CD8-positive, alpha-beta memory T cell (primary cell): ENCODE results near the gene NUTF2. TPM values are rescaled to one million over a fixed set of nuclear protein-coding genes. Genes with fewer than 3 reads are reported as not detected.

ENCODE experiments used
- CTCF ChIA-PET: fragments of 350-600 bp; sonication (Branson Sonifier 250); formaldehyde crosslinking; loops from one replicate; lab custom pipeline; 2021; ENCODE audit warnings: antibody characterized with exemption; lab: Charles Lee
- POLR2A ChIA-PET: fragments of 350-600 bp; sonication (Branson Sonifier 250); formaldehyde crosslinking; loops from one replicate; lab custom pipeline; 2021; ENCODE audit warnings: antibody characterized with exemption; lab: Charles Lee
- DNase-seq, 5 donors: peaks; one replicate each; pipeline versions ENCODE4 v3.0.0 to v3.0.0-alpha.2; 2020 to 2022; ENCODE audit warnings: mixed read lengths in 1 of 5
- H3K27ac ChIP-seq: one replicate; pipeline ENCODE4 v1.7.0; 2013; ENCODE audit warnings: low read depth, mild to moderate bottlenecking, low read length, moderate library complexity
- H3K27me3 ChIP-seq: 2 replicates; pipeline ENCODE4 v1.7.0; 2013; ENCODE audit warnings: low read length, mild to moderate bottlenecking; ENCODE audit not compliant: insufficient read depth, poor library complexity, severe bottlenecking
- H3K36me3 ChIP-seq: 2 replicates; pipeline ENCODE4 v1.7.0; 2013; ENCODE audit warnings: mild to moderate bottlenecking, low read length, moderate library complexity; ENCODE audit not compliant: insufficient read depth
- H3K4me1 ChIP-seq: 2 replicates; pipeline ENCODE4 v1.7.0; 2013; ENCODE audit warnings: mild to moderate bottlenecking, low read length, moderate library complexity; ENCODE audit not compliant: insufficient read depth
- H3K4me3 ChIP-seq: 2 replicates; pipeline ENCODE4 v1.7.0; 2013; ENCODE audit warnings: mild to moderate bottlenecking, low read length
- H3K9me3 ChIP-seq: 2 replicates; pipeline ENCODE4 v1.7.0; 2013; ENCODE audit warnings: mild to moderate bottlenecking, low read length
- H3K27ac Mint-ChIP-seq, 8 donors: one replicate each; pipeline ENCODE4 v1.8.0; 2020 to 2021; ENCODE audit warnings: mixed read lengths in 8 of 8, mild to moderate bottlenecking in 6 of 8, inconsistent platforms in 3 of 8, moderate library complexity in 3 of 8
- H3K27me3 Mint-ChIP-seq, 2 donors: one replicate each; pipeline ENCODE4 v1.8.0; 2020 to 2021; ENCODE audit warnings: mixed read lengths in 2 of 2, mild to moderate bottlenecking in 1 of 2, moderate library complexity in 1 of 2
- H3K36me3 Mint-ChIP-seq, 3 donors: one replicate each; pipeline ENCODE4 v1.8.0; 2020 to 2021; ENCODE audit warnings: mixed read lengths in 3 of 3, inconsistent platforms in 1 of 3, mild to moderate bottlenecking in 1 of 3
- H3K4me1 Mint-ChIP-seq, 3 donors: one replicate each; pipeline ENCODE4 v1.8.0; 2020 to 2021; ENCODE audit warnings: mixed read lengths in 3 of 3, inconsistent platforms in 1 of 3, mild to moderate bottlenecking in 1 of 3
- H3K4me3 Mint-ChIP-seq, 7 donors: one replicate each; pipeline ENCODE4 v1.8.0; 2020 to 2021; ENCODE audit warnings: mixed read lengths in 7 of 7, mild to moderate bottlenecking in 6 of 7, moderate library complexity in 4 of 7, inconsistent platforms in 2 of 7
- H3K9me3 Mint-ChIP-seq, 5 donors: one replicate each; pipeline ENCODE4 v1.8.0; 2020 to 2022; ENCODE audit warnings: mixed read lengths in 5 of 5, mild to moderate bottlenecking in 3 of 5, moderate library complexity in 2 of 5, inconsistent platforms in 1 of 5
- polyA plus RNA-seq: library from polyadenylated mRNA; unstranded; fragments of 300-500 nt; fragmentation: Illumina TruSeq; gene quantifications from one replicate; pipeline ENCODE4 v1.2.3, GENCODE V29; 2021
- total RNA-seq, 2 experiments: library from RNA; stranded (reverse); gene quantifications; one replicate each; pipeline ENCODE4 v1.2.3, GENCODE V29; 2021

The NUTF2 gene
- total and polyA plus RNA-seq, 3 experiments from 2014 or later: 129 to 181 (median 181) TPM

DNA sequence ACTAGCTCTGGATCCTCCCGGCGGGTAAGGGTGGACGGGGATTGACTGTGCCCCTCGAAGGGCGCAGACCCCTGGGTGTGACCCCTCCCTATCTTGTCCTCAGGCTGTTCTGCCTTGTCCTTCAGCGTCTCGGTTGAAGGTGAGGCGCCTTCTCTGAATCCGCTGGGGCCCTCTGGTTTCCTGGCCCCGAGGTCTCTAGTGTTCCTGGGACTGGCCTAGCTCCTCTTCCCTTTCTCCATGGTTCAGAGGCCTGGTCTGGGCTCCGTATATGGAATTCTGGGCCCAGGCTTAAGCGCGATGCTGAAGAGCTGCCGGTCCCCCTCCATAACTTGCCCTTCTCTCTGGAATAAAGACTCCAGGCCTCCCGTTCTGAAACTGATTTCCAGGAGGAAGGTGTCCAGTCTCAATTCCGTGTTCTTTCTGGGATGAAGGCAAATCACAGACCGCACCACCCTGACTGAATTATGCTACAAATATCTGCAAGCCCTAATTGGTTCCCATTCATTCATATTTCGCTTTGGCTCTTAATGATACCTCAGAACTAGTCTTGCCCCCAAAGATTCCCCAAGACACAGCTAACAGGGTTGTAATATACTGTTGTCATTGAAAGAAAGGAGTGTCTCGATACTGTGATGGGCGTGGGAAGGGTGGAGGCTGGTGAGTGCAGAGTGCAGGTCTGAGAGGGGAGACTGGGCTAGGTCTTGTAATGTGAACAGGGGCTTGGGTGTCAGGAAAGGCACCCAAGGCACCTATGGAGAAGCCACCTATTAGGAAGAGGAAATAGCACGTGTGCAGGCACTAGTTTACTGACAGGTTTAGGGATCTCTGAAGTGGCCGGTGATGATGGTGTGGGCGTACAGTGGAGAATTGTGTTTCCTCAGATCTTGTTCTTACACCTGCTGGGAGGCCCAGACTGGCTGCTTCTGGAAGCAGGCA is 27.0 kb downstream of the NUTF2 start:
- peak overlapping the region; percentile 85 to 96 (median 92) for H3K27ac Mint-ChIP-seq
- CTCF ChIA-PET: interaction anchor here (0.6 to 2.9 kb wide), 9 partner anchors 10 to 62 kb away, joined by 3 to 15 read pairs (median 3); partner anchors contain the start of gene NRN1L
- H3K4me1 Mint-ChIP-seq: peaks cover 33 to 42% (median 39%) of the 10 kb centered on the region in 3 donors
- Histone ChIP-seq H3K9me3 (no peaks in the 10 kb centered on the region), H3K4me1 (peaks cover 35% of the 10 kb centered on the region), H3K4me3 (peak overlapping the region; percentile 79), H3K27ac (peak overlapping the region; percentile 91), H3K27me3 (no peaks in the 10 kb centered on the region), H3K36me3 (peaks cover 26% of the 10 kb centered on the region)
- H3K4me3 Mint-ChIP-seq: peak overlapping the region; percentile 91 to 96 (median 93)
- no peaks in the 10 kb centered on the region for H3K27me3 Mint-ChIP-seq
- peaks cover 0 to 65% (median 7%) of the 10 kb centered on the region in 3 donors for H3K36me3 Mint-ChIP-seq
- no peaks in the 10 kb centered on the region for H3K9me3 Mint-ChIP-seq
- no peak for DNase-seq
- POLR2A ChIA-PET: interaction anchor here (0.6 to 1.4 kb wide), 7 partner anchors 30 to 354 kb away, joined by 3 to 8 read pairs (median 4); partner anchors contain the start of genes PSMB10, RANBP10 and TSNAXIP1

DNA sequence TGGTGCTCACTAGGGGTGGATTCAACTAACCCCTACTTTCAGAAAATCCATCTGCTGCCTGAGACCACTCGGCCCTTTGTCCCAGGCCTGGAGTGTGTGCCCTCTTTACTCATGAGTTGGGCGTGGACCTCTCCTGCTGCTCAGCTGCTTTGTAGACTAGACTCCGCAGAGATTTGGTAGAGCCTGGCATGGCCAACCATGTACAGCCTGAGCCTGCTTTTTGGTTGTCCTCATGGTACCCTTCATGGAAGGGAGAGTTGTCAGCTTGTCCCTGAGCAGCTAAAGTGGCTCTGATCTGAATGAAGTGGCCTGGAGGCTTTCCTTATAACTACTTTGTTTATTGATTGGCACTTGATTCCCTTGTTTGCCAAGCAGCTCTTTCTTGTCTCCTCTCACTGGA is 27.6 kb downstream of the NUTF2 start:
- Mint-ChIP-seq H3K4me1 (peaks cover 33 to 42% (median 39%) of the 10 kb centered on the region in 3 donors), H3K4me3 (peak overlapping the region; percentile 91 to 96 (median 93)), H3K27me3 (no peaks in the 10 kb centered on the region), H3K9me3 (no peaks in the 10 kb centered on the region), H3K27ac (peak overlapping the region in 7 of 8 donors; percentile 69 to 96 (median 93)), H3K36me3 (peaks cover 0 to 69% (median 7%) of the 10 kb centered on the region in 3 donors)
- ChIA-PET POLR2A (interaction anchor here (0.6 to 1.4 kb wide), 5 partner anchors 58 to 354 kb away, joined by 3 to 8 read pairs (median 3); partner anchors contain the start of genes RANBP10 and TSNAXIP1), CTCF (interaction anchor here (1.9 to 2.9 kb wide), 2 partner anchors 9 to 58 kb away, joined by 5 to 15 read pairs; partner anchors contain the start of gene NRN1L)
- no peak for DNase-seq
- H3K9me3 ChIP-seq: no peaks in the 10 kb centered on the region
- peak overlapping the region; percentile 79 for H3K4me3 ChIP-seq
- peaks cover 32% of the 10 kb centered on the region for H3K36me3 ChIP-seq
- no peaks in the 10 kb centered on the region for H3K27me3 ChIP-seq
- H3K4me1 ChIP-seq: peaks cover 35% of the 10 kb centered on the region
- no peak overlapping the region for H3K27ac ChIP-seq

DNA sequence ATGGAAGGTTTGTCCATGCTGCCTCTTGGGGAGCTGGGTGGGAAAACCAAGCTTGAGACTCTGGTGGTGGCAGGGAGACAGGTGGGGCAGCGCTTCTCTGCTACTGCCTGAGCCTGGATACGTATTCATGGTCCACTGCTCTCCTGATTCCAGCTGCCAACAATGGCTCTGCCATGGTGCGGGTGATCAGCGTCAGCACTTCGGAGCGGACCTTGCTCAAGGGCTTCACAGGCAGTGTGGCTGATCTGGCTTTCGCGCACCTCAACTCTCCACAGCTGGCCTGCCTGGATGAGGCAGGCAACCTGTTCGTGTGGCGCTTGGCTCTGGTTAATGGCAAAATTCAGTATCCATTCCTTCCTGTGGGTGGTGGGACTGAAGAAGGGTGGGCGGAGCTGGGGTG is 30.3 kb downstream of the NUTF2 start:
- H3K27me3 ChIP-seq: no peaks in the 10 kb centered on the region
- no peak overlapping the region for H3K27ac ChIP-seq
- H3K4me3 ChIP-seq: no peak overlapping the region
- DNase-seq: no peak
- Mint-ChIP-seq H3K4me3 (no peak overlapping the region), H3K27ac (peak overlapping the region in 1 of 8 donors; percentile 17), H3K4me1 (peaks cover 33 to 41% (median 37%) of the 10 kb centered on the region in 3 donors), H3K27me3 (no peaks in the 10 kb centered on the region), H3K9me3 (no peaks in the 10 kb centered on the region), H3K36me3 (peaks cover 0 to 81% (median 0%) of the 10 kb centered on the region in 3 donors)
- peaks cover 59% of the 10 kb centered on the region for H3K36me3 ChIP-seq
- ChIA-PET POLR2A (no interaction called here), CTCF (interaction anchor here (1.1 kb wide), 1 partner anchor 60 kb away, joined by 3 read pairs; no protein-coding TSS in a partner anchor)
- H3K4me1 ChIP-seq: peaks cover 35% of the 10 kb centered on the region
- H3K9me3 ChIP-seq: no peaks in the 10 kb centered on the region

DNA sequence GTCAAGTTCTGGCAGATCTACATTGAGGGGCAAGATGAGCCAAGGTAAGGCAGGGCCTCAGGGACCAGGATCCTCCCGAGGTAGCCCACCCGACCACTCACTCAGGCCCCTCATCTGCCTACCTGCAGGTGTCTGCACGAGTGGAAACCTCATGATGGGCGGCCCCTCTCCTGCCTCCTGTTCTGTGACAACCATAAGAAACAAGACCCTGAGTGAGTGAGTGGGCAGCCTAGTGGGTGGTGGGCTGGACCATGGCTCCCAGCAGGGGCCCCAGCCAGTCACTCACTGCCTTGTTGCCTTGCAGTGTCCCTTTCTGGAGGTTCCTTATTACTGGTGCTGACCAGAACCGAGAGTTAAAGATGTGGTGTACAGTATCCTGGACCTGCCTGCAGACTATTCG is 31.5 kb downstream of the NUTF2 start:
- Mint-ChIP-seq H3K4me3 (no peak overlapping the region), H3K4me1 (peaks cover 26 to 32% (median 30%) of the 10 kb centered on the region in 3 donors), H3K36me3 (peaks cover 0 to 91% (median 0%) of the 10 kb centered on the region in 3 donors), H3K27me3 (no peaks in the 10 kb centered on the region), H3K9me3 (no peaks in the 10 kb centered on the region), H3K27ac (no peak overlapping the region)
- CTCF ChIA-PET: interaction anchor here (1.1 to 2.5 kb wide), 2 partner anchors 13 to 61 kb away, joined by 3 to 10 read pairs; no protein-coding TSS in a partner anchor
- Histone ChIP-seq H3K4me3 (no peak overlapping the region), H3K4me1 (peaks cover 28% of the 10 kb centered on the region), H3K27me3 (no peaks in the 10 kb centered on the region), H3K9me3 (no peaks in the 10 kb centered on the region), H3K27ac (no peak overlapping the region), H3K36me3 (peaks cover 71% of the 10 kb centered on the region)
- POLR2A ChIA-PET: no interaction called here
- no peak for DNase-seq

DNA sequence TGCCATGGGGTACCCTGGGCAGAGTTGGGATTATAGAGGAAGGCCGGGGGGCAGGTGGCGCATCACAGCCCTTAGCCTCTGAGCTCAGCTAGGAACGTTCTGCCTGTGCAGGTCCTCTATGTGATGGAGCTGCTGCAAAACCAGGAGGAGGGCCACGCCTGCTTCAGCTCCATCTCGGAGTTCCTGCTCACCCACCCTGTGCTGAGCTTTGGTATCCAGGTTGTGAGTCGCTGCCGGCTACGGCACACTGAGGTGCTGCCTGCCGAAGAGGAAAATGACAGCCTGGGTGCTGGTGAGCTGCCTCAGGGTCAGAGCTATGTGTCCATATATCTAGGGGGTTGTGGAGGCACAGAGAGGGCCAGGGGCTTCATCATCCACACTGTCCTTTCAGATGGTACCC is 32.1 kb downstream of the NUTF2 start:
- no peaks in the 10 kb centered on the region for H3K27me3 ChIP-seq
- Mint-ChIP-seq H3K36me3 (peaks cover 0 to 91% (median 0%) of the 10 kb centered on the region in 3 donors), H3K4me3 (no peak overlapping the region), H3K4me1 (peaks cover 22 to 26% (median 25%) of the 10 kb centered on the region in 3 donors), H3K27me3 (no peaks in the 10 kb centered on the region), H3K27ac (no peak overlapping the region), H3K9me3 (no peaks in the 10 kb centered on the region)
- no peak overlapping the region for H3K27ac ChIP-seq
- no peak overlapping the region for H3K4me3 ChIP-seq
- peaks cover 77% of the 10 kb centered on the region for H3K36me3 ChIP-seq
- no peak for DNase-seq
- ChIA-PET CTCF (interaction anchor here (1.1 to 2.5 kb wide), 5 partner anchors 12 to 187 kb away, joined by 3 to 10 read pairs (median 4); no protein-coding TSS in a partner anchor), POLR2A (no interaction called here)
- no peaks in the 10 kb centered on the region for H3K9me3 ChIP-seq
- H3K4me1 ChIP-seq: peaks cover 25% of the 10 kb centered on the region

DNA sequence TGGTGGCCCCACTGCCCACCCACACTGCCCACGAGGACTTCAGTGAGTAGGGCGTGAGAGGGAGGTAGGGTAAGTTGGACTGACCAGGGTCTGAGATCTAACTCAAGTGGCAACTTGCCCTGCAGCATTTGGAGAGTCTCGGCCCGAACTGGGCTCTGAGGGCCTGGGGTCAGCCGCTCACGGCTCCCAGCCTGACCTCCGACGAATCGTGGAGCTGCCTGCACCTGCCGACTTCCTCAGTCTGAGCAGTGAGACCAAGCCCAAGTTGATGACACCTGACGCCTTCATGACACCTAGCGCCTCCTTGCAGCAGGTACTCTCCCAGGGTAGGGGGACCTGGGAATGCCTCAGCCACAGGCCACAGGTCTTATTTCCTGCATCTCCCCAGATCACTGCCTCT is 32.7 kb downstream of the NUTF2 start:
- DNase-seq: no peak
- H3K27ac Mint-ChIP-seq: peak overlapping the region in 1 of 8 donors; percentile 10
- POLR2A ChIA-PET: interaction anchor here (0.6 kb wide), 1 partner anchor 129 kb away, joined by 8 read pairs; no protein-coding TSS in a partner anchor
- no peaks in the 10 kb centered on the region for H3K9me3 ChIP-seq
- peaks cover 0 to 92% (median 2%) of the 10 kb centered on the region in 3 donors for H3K36me3 Mint-ChIP-seq
- peaks cover 19% of the 10 kb centered on the region for H3K4me1 ChIP-seq
- CTCF ChIA-PET: interaction anchor here (0.9 to 2.5 kb wide), 6 partner anchors 12 to 358 kb away, joined by 3 to 10 read pairs (median 4); no protein-coding TSS in a partner anchor
- no peaks in the 10 kb centered on the region for H3K27me3 Mint-ChIP-seq
- H3K36me3 ChIP-seq: peaks cover 83% of the 10 kb centered on the region
- H3K4me3 Mint-ChIP-seq: no peak overlapping the region
- H3K4me3 ChIP-seq: no peak overlapping the region
- H3K27ac ChIP-seq: no peak overlapping the region
- H3K4me1 Mint-ChIP-seq: peaks cover 16 to 20% (median 18%) of the 10 kb centered on the region in 3 donors
- H3K9me3 Mint-ChIP-seq: no peaks in the 10 kb centered on the region
- H3K27me3 ChIP-seq: no peaks in the 10 kb centered on the region

- H3K27me3 ChIP-seq: no peaks in the 10 kb centered on the region
- no peak for DNase-seq
- Mint-ChIP-seq H3K4me3 (no peak overlapping the region), H3K4me1 (peaks cover 12 to 15% (median 14%) of the 10 kb centered on the region in 3 donors), H3K27ac (no peak overlapping the region), H3K27me3 (no peaks in the 10 kb centered on the region), H3K9me3 (no peaks in the 10 kb centered on the region), H3K36me3 (peaks cover 0 to 95% (median 2%) of the 10 kb centered on the region in 3 donors)
- H3K9me3 ChIP-seq: no peaks in the 10 kb centered on the region
- ChIA-PET POLR2A (interaction anchor here (0.6 kb wide), 1 partner anchor 128 kb away, joined by 8 read pairs; no protein-coding TSS in a partner anchor), CTCF (interaction anchor here (0.7 to 2.5 kb wide), 6 partner anchors 11 to 359 kb away, joined by 3 to 10 read pairs (median 4); no protein-coding TSS in a partner anchor)
- H3K4me3 ChIP-seq: no peak overlapping the region
- no peak overlapping the region for H3K27ac ChIP-seq
- H3K36me3 ChIP-seq: peaks cover 84% of the 10 kb centered on the region
- peaks cover 14% of the 10 kb centered on the region for H3K4me1 ChIP-seq
Measured at GRCh38 chr16:67879936-67880335, 33.2 kb downstream of the NUTF2 start.
